ENCODE results near the gene ZDHHC22. TPM values are rescaled to one million over a fixed set of nuclear protein-coding genes. Genes with fewer than 3 reads are reported as not detected.
"Not testable (repeated sequence)": the region's sequence is repeated elsewhere in the genome, so short reads cannot be mapped to it uniquely, and the experiment has no call there.

ZDHHC22 gene
- total RNA-seq, 1 donor = not detected

GRCh38 chr14:77175843-77176242 lies 34.3 kb upstream of the ZDHHC22 start:
- no peak for DNase-seq (ENCODE audit: low read depth)
- TF ChIP-seq CTCF (IDR thresholded peaks at IDR 0.05; ENCODE audit: insufficient read depth, low read length) = no peak
- H3K4me3 ChIP-seq (ENCODE audit: low read depth, low read length) = no peak overlapping the region

GRCh38 chr14:77173911-77174617 lies 32.5 kb upstream of the ZDHHC22 start:
- peak; percentile 27 for DNase-seq (ENCODE audit: low read depth)
- not testable (repeated sequence) for H3K4me3 ChIP-seq (ENCODE audit: low read depth, low read length)

- no peak for DNase-seq (ENCODE audit: low read depth)
- no peak for TF ChIP-seq CTCF (IDR thresholded peaks at IDR 0.05; ENCODE audit: insufficient read depth, low read length)
- no peak overlapping the region for H3K4me3 ChIP-seq (ENCODE audit: low read depth, low read length)
Measured at GRCh38 chr14:77172916-77173315, 31.3 kb upstream of the ZDHHC22 start.

GRCh38 chr14:77170045-77170444 lies 28.5 kb upstream of the ZDHHC22 start:
- no peak overlapping the region for H3K4me3 ChIP-seq (ENCODE audit: low read depth, low read length)
- TF ChIP-seq CTCF (IDR thresholded peaks at IDR 0.05; ENCODE audit: insufficient read depth, low read length) = no peak
- no peak for DNase-seq (ENCODE audit: low read depth)

DNA sequence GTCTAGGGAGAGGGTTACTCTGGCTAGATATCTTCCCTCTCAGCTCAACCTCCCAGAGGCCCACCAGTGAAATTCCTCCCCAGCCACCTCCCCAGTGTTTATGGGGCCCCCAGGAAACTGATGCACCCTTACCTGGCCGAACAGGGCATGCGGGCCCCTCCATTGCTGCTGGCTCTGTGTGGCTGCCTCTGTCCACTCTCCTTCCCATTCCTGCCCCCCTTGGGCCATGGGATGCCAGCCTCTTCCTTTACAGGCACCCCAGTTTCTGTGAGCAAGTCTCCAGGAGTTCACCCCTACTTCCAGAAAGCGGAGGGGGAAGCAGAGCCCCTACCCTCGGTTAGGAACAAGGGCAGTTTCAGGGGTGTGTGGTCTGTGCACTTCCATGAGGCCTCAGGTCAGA lies 19.4 kb upstream of the ZDHHC22 start:
- no peak for TF ChIP-seq CTCF (IDR thresholded peaks at IDR 0.05; ENCODE audit: insufficient read depth, low read length)
- DNase-seq (ENCODE audit: low read depth) = no peak
- H3K4me3 ChIP-seq (ENCODE audit: low read depth, low read length) = no peak overlapping the region

DNA sequence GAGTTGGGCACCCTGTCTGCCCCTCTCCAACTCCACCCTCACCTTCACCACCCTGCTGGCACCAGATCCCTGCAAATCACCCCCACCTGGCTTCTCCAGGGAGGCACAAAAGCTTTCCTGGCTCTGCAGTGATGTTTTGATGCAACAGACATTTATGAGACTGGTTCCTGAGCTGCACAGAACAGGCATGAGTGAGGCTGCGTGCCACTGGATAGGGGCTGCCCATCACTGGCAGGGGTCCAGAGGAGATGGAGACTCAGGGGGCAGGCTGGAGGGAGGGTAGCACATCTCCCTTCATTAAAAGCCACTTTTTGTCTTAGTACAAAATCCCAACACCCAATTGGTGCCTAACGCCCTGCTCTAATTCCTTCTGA lies 17.3 kb upstream of the ZDHHC22 start:
- no peak for TF ChIP-seq CTCF (IDR thresholded peaks at IDR 0.05; ENCODE audit: insufficient read depth, low read length)
- no peak overlapping the region for H3K4me3 ChIP-seq (ENCODE audit: low read depth, low read length)
- DNase-seq (ENCODE audit: low read depth) = no peak

DNA sequence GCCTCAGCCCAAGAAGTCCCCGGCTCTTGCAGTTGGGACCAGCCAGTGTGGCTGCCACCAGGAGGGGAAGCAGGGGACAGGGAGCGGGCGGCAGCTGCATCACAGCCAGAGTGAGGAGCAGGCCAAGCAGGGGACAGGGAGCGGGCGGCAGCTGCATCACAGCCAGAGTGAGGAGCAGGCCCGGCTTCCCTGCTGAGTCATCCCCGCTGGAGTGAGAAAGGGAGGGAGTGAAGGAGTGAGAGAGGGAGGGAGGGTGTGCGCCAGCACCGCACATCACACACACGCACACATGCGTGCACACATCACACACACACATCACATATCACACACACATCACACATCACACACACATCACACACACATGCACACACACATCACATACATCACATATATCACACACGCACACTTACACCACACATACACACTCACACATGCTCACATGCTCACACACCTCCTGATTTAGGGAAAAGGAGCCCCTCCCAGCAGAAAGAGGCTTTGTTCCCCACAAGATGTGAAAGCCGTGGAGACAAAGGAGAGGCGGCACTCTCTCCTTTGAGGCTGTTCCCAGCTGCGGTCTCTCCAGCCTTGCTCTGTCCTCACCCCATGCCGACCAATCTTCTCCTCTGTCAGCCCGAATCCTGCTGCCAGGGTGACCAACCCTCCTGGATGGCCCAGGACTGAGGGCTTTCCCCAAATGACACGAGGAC lies 16.7 kb upstream of the ZDHHC22 start:
- peak overlapping the region; percentile 13 for H3K4me3 ChIP-seq (ENCODE audit: low read depth, low read length)
- DNase-seq (ENCODE audit: low read depth) = peak; percentile 75
- TF ChIP-seq CTCF (IDR thresholded peaks at IDR 0.05; ENCODE audit: insufficient read depth, low read length) = no peak

Measured in fibroblast of the aortic adventitia (primary cell).